ENCODE measurements around the gene ZSCAN20. TPM values are rescaled to one million over a fixed set of nuclear protein-coding genes. Genes with fewer than 3 reads are reported as not detected.

Gene ZSCAN20
- total RNA-seq, 4 donors from 2014 or later, result 2.4 to 16.0 (median 5.2) TPM

DNA sequence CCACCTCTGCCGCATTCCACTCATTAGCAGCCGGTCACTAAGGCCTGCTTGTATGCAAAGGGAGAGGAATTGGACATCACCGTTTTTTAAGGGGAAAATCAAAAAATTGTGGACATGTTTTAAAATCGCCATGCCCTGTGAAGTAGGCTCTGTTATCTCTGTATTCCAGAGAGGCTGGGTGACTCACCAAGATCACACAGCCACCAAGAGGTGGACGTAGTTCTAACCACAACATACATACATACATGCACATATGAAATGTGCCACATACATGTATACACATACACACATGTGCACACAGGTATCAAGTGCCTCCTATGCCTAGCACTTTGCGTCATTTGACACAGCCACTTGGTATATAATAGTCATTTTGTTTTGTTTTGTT is 16.0 kb upstream of the ZSCAN20 start:
- no peaks in the 10 kb centered on the region for H3K27me3 ChIP-seq
- intact Hi-C loops (cut with DNase I; ENCODE audit: low total_unique reads), result no loop called here
- H3K4me1 ChIP-seq, result no peaks in the 10 kb centered on the region
- H3K36me3 ChIP-seq, result no peaks in the 10 kb centered on the region
- no peak overlapping the region for H3K27ac ChIP-seq
- no peak for DNase-seq
- no peak for TF ChIP-seq POLR2A (IDR thresholded peaks at IDR 0.05)
- TF ChIP-seq, protein P1, sequence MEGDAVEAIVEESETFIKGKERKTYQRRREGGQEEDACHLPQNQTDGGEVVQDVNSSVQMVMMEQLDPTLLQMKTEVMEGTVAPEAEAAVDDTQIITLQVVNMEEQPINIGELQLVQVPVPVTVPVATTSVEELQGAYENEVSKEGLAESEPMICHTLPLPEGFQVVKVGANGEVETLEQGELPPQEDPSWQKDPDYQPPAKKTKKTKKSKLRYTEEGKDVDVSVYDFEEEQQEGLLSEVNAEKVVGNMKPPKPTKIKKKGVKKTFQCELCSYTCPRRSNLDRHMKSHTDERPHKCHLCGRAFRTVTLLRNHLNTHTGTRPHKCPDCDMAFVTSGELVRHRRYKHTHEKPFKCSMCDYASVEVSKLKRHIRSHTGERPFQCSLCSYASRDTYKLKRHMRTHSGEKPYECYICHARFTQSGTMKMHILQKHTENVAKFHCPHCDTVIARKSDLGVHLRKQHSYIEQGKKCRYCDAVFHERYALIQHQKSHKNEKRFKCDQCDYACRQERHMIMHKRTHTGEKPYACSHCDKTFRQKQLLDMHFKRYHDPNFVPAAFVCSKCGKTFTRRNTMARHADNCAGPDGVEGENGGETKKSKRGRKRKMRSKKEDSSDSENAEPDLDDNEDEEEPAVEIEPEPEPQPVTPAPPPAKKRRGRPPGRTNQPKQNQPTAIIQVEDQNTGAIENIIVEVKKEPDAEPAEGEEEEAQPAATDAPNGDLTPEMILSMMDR (IDR thresholded peaks at IDR 0.05), result no peak
- no peak overlapping the region for H3K4me3 ChIP-seq
- no peaks in the 10 kb centered on the region for H3K9me3 ChIP-seq

DNA sequence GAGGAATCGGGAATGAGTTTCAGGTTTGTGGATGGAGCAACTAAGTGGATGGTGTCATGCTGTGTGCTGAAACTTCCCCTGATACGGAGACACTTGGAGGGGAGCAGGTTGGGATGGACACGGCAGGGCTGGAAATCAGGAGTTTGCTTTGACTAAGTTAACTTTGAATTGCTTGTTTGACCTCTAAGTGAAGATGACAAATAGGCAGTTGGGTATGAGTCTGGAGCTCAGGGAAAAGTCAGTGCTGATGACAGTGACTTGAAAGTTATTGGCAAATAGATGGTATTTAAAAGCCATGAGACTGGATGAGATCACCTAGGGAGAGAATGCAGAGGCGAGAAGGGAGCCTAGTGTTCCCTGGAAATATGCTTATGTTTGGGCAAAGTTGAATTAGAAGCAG is 12.8 kb upstream of the ZSCAN20 start:
- H3K9me3 ChIP-seq, result no peaks in the 10 kb centered on the region
- no peak overlapping the region for H3K4me3 ChIP-seq
- intact Hi-C loops (cut with DNase I; ENCODE audit: low total_unique reads), result no loop called here
- no peaks in the 10 kb centered on the region for H3K36me3 ChIP-seq
- no peaks in the 10 kb centered on the region for H3K4me1 ChIP-seq
- no peak for DNase-seq
- TF ChIP-seq POLR2A (IDR thresholded peaks at IDR 0.05), result no peak
- TF ChIP-seq, protein P1 (IDR thresholded peaks at IDR 0.05), result no peak
- no peaks in the 10 kb centered on the region for H3K27me3 ChIP-seq
- H3K27ac ChIP-seq, result peak overlapping the region; percentile 74 to 79

DNA sequence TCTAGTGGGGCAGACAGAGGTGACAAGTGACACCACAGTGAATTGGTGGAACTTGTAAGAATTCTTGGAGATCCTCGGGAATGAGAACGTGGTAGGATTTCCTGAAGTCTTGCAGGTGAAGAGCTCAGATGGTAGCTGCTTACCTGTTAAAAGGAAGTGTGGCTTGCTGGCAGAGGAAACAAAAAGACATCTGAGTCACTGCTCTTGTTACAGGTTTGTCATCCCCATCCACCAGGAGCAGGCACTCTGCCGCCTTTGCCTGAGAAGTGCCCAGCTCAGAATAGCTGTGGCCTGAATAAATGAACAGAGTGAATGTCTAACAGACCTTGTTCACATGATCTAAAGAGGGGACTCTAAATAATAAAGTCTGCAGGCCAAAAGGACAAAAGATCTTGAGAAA is 12.3 kb upstream of the ZSCAN20 start:
- no peaks in the 10 kb centered on the region for H3K4me1 ChIP-seq
- no peak overlapping the region for H3K4me3 ChIP-seq
- no peaks in the 10 kb centered on the region for H3K27me3 ChIP-seq
- intact Hi-C loops (cut with DNase I; ENCODE audit: low total_unique reads), result no loop called here
- DNase-seq, result no peak
- no peak for TF ChIP-seq POLR2A (IDR thresholded peaks at IDR 0.05)
- TF ChIP-seq, protein P1 (IDR thresholded peaks at IDR 0.05), result no peak
- peak overlapping the region; percentile 74 to 79 for H3K27ac ChIP-seq
- no peaks in the 10 kb centered on the region for H3K36me3 ChIP-seq
- H3K9me3 ChIP-seq, result no peaks in the 10 kb centered on the region

DNA sequence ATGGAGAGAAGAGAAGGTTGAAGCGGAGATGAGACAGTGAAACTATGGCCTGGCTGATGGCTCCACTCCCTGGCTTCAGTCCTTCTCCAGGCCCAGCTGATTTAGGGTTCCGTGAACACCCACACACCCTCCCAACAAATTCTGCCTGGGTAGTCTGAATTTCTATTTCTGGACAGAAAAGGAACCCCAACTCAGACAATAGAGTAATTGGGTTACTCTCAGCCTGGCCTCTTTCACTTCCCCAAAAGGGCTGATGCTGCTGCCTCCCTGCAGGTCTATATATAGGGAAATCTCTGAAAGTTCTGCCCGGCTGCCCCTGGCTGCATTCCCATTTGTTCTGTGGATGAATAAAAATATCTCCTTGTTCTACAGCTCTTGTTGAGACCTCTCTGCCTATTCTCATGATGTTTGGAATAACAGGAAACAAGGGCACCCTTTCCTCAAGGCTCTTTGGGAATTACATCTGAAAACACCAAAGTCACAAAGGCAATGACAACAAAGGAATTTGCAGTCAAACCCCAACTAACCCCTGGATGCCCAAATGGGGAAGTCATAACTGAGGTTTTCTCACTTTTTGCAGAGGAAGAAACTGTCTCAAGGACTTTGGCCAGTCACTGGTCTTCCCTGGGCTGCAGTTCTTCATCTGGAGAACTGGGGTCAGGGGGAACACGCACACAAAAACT is 11.4 kb upstream of the ZSCAN20 start:
- Histone ChIP-seq H3K9me3 (no peaks in the 10 kb centered on the region), H3K4me1 (no peaks in the 10 kb centered on the region), H3K4me3 (no peak overlapping the region), H3K36me3 (no peaks in the 10 kb centered on the region), H3K27me3 (no peaks in the 10 kb centered on the region), H3K27ac (peak overlapping the region; percentile 74 to 79)
- intact Hi-C loops (cut with DNase I; ENCODE audit: low total_unique reads), result no loop called here
- peak in 1 of 2 donors; percentile 53 for DNase-seq
- no peak for TF ChIP-seq POLR2A (IDR thresholded peaks at IDR 0.05)
- TF ChIP-seq, protein P1 (IDR thresholded peaks at IDR 0.05), result no peak

DNA sequence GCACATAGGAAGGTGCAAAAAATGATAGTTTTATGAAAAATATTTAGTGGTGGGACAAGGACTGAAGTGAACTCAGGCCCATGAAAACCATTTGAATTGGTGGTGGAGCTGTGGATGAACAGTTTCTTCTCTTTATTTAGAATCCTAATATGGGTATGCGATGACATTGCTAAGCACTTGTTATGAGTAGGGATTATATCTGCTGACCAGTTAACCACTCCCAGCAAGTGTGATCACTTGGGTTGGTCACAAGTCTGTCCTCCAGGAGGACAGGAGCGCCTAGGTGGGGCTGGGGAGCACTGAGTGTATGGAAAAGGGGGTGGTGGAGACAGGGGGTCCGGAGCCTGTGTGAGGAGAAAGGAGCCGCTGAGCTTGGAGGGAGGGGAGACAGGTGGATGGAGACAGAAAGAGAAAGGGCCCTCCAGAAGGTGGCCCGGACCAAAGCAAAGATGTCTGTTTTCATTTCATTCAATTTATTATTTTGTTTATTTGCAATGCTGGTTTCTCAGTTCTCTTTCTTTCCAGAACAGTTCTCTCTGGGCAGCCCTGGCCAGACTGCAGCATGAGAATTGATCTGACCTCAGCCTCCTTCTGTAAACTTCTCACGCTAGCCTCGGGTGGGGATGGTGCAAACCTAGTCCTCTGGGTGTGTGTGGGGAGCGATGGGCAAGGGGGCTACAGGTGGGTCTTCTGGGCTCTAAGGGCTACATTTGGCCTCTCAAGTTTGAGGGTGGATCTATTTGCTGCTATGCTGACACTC is 9.9 kb upstream of the ZSCAN20 start:
- Histone ChIP-seq H3K9me3 (no peaks in the 10 kb centered on the region), H3K4me3 (no peak overlapping the region), H3K36me3 (no peaks in the 10 kb centered on the region), H3K4me1 (no peaks in the 10 kb centered on the region), H3K27me3 (no peaks in the 10 kb centered on the region), H3K27ac (no peak overlapping the region)
- intact Hi-C loops (cut with DNase I; ENCODE audit: low total_unique reads), result no loop called here
- DNase-seq, result no peak
- no peak for TF ChIP-seq POLR2A (IDR thresholded peaks at IDR 0.05)
- TF ChIP-seq, protein P1 (IDR thresholded peaks at IDR 0.05), result no peak

Measured in uterus (tissue), 4 donors.